Natural killer cell (primary cell): ENCODE data around the gene MYO15A. TPM values are rescaled to one million over a fixed set of nuclear protein-coding genes. Genes with fewer than 3 reads are reported as not detected.

Experiments used
- ATAC-seq, 3 donors: fragments of 150-1000 bp in 2 of 3; fragments of 200-7000 bp in 1 of 3; cut with Tn5 transposase; 1 replicate in 1 of 3; 2 replicates in 2 of 3; pipeline ENCODE4 v1.10.0; 2021; ENCODE audit warnings: mild to moderate bottlenecking in 2 of 3, moderate library complexity in 2 of 3
- DNase-seq, 2 donors: peaks; one replicate each; pipeline versions ENCODE4 v3.0.0 to v3.0.0-alpha.2; 2013 to 2021; ENCODE audit warnings: mixed read lengths in 1 of 2
- H3K27ac ChIP-seq: one replicate; pipeline ENCODE4 v1.5.1; 2013; ENCODE audit warnings: mild to moderate bottlenecking, low read length
- H3K27me3 ChIP-seq: one replicate; pipeline ENCODE4 v1.6.1; 2013; ENCODE audit warnings: low read length; ENCODE audit not compliant: control insufficient read depth, insufficient read depth
- H3K36me3 ChIP-seq: one replicate; pipeline ENCODE4 v1.6.1; 2013; ENCODE audit warnings: low read length; ENCODE audit not compliant: control insufficient read depth, insufficient read depth
- H3K4me1 ChIP-seq: one replicate; pipeline ENCODE4 v1.6.1; 2013; ENCODE audit warnings: low read length; ENCODE audit not compliant: control insufficient read depth, insufficient read depth
- H3K4me3 ChIP-seq: one replicate; pipeline ENCODE4 v1.5.1; 2013; ENCODE audit warnings: low read length
- H3K9me3 ChIP-seq: one replicate; pipeline ENCODE4 v1.6.1; 2013; ENCODE audit warnings: low read length; ENCODE audit not compliant: control insufficient read depth, insufficient read depth
- H3K27ac Mint-ChIP-seq, 2 donors: one replicate each; pipeline ENCODE4 v1.8.0; 2022; ENCODE audit warnings: mild to moderate bottlenecking in 2 of 2, mixed read lengths in 2 of 2, moderate library complexity in 1 of 2
- H3K27me3 Mint-ChIP-seq, 2 donors: one replicate each; pipeline ENCODE4 v1.8.0; 2022; ENCODE audit warnings: low read depth in 2 of 2, mixed read lengths in 2 of 2
- H3K36me3 Mint-ChIP-seq: one replicate; pipeline ENCODE4 v1.8.0; 2022; ENCODE audit warnings: mixed read lengths
- H3K4me1 Mint-ChIP-seq, 2 donors: one replicate each; pipeline ENCODE4 v1.8.0; 2022; ENCODE audit warnings: mixed read lengths in 2 of 2
- H3K4me3 Mint-ChIP-seq: one replicate; pipeline ENCODE4 v1.8.0; 2022; ENCODE audit warnings: mild to moderate bottlenecking, moderate library complexity, mixed read lengths
- H3K9me3 Mint-ChIP-seq, 2 donors: one replicate each; pipeline ENCODE4 v1.8.0; 2022; ENCODE audit warnings: mixed read lengths in 2 of 2
- WGBS: methylation state at CpG from one replicate; pipeline ENCODE4 v1.1.7; 2013; ENCODE audit warnings: missing lambda C conversion rate; ENCODE audit not compliant: insufficient coverage; 5-methylcytosine and 5-hydroxymethylcytosine counted together
- intact Hi-C: fragments of 100-400 bp; cut with micrococcal nuclease; formaldehyde crosslinking; loops from one replicate; pipeline ENCODE4 v1.14.2; 2022
- total RNA-seq, 4 donors: library from RNA; stranded (reverse); fragments of 120-200 nt in 1 of 4; gene quantifications; one replicate each; pipeline versions ENCODE4 v1.2.3 to v1.2.4, GENCODE V29; 2013 to 2022
- TF ChIP-seq, protein P1 (sequence below): fragments of 200-600 bp; IDR thresholded peaks from one replicate; pipeline ENCODE4 v1.8.0; 2022; ENCODE audit warnings: antibody characterized with exemption

MYO15A gene
- total RNA-seq, 3 donors from 2014 or later (not counting 1 experiment from before 2014, with no cell fraction given): 1.6 to 2.0 (median 1.8) TPM

DNA sequence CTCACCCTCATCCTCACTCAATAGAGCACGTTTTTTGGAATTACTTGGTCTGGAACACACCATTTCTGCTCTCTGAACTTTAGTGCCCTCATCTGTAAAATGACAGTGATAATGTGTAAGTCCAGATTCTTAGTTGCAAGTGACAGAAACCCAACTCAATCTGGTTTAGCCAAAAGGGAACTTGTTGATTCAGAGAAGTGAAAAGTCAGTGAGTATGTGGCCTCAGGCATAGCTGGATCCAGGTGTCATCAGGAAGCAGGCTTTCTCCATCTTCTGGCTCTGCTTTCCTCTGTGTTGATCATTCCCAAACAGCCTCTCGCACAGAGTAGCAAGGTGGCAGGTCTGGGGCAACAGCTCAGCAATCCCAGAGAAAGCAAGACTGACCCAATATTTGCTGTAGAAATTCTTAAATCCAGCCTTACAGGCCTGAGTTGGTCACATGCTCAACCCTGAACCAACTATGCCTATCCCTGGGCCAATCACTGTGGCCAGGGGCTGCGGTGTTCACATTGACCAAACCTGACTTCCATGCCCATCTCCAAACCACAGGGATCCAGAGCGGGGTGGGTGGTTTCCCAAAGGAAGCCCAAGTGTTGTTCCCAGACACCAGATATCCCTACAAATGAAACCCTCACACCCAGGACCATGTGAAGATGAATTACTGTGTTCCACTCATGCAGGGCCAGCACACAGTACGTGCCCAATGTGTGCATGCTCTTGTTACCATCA lies 51.7 kb downstream of the MYO15A start:
- intact Hi-C loops: no loop called here
- peaks cover 13% of the 10 kb centered on the region for H3K4me1 ChIP-seq
- Mint-ChIP-seq H3K4me1 (peaks cover 6 to 15% of the 10 kb centered on the region in 2 donors), H3K4me3 (peak overlapping the region; percentile 74), H3K36me3 (no peaks in the 10 kb centered on the region), H3K9me3 (no peaks in the 10 kb centered on the region), H3K27ac (peak overlapping the region in 1 of 2 donors; percentile 59), H3K27me3 (no peaks in the 10 kb centered on the region)
- H3K27me3 ChIP-seq: no peaks in the 10 kb centered on the region
- no peaks in the 10 kb centered on the region for H3K36me3 ChIP-seq
- no peak for DNase-seq
- WGBS: 86% methylated on average over 5 of the region's 5 CpGs
- H3K4me3 ChIP-seq: no peak overlapping the region
- ATAC-seq: no peak
- TF ChIP-seq, protein P1, sequence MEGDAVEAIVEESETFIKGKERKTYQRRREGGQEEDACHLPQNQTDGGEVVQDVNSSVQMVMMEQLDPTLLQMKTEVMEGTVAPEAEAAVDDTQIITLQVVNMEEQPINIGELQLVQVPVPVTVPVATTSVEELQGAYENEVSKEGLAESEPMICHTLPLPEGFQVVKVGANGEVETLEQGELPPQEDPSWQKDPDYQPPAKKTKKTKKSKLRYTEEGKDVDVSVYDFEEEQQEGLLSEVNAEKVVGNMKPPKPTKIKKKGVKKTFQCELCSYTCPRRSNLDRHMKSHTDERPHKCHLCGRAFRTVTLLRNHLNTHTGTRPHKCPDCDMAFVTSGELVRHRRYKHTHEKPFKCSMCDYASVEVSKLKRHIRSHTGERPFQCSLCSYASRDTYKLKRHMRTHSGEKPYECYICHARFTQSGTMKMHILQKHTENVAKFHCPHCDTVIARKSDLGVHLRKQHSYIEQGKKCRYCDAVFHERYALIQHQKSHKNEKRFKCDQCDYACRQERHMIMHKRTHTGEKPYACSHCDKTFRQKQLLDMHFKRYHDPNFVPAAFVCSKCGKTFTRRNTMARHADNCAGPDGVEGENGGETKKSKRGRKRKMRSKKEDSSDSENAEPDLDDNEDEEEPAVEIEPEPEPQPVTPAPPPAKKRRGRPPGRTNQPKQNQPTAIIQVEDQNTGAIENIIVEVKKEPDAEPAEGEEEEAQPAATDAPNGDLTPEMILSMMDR: no peak
- H3K27ac ChIP-seq: no peak overlapping the region
- H3K9me3 ChIP-seq: no peaks in the 10 kb centered on the region

DNA sequence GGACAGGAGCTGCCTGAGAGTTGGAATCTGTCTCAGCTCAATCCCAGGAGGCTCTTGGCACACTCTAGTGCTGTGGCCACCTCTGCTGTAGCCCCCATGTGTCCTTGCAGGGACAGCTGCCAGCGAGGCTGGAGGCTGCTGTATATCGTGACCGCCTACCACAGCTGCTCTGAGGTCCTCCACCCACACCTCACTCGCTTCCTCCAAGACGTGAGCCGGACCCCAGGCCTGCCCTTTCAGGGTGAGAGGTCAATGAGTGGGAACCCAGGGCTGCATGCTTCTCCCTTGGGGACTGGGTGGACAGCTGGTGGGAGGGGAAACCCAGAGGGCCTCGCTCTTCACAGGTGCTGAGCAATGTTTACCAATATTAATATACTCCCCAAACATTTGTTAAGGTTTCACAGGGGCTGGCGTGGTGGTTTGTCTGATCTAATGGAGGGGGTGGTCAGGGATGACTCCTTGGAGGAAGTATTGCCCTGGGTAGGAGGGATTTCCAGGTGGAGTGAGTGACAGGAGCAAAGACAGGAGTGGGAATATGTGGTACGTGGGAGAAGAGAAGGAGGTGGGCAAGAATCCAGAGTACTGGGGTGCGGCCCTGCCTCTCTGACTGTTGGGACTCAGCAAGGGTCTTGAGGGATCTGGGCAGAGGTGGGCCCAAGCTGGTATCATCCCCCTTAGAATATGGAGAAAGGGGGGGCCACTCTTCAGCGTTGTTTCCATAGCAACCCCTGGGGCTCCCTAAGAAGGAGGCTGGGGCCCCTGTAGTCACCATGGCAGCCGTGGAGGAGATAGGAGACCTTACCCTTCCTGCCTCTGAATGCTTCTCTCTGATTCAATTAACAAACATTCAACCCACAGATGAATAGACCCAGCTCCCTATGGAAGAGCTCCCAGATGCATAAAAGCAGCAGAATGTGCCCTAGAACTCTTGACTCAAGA lies 52.9 kb downstream of the MYO15A start:
- Mint-ChIP-seq H3K36me3 (no peaks in the 10 kb centered on the region), H3K4me1 (peaks cover 6 to 15% of the 10 kb centered on the region in 2 donors), H3K27me3 (no peaks in the 10 kb centered on the region), H3K9me3 (no peaks in the 10 kb centered on the region), H3K27ac (no peak overlapping the region), H3K4me3 (peak overlapping the region; percentile 6)
- 84% methylated on average over 11 of the region's 12 CpGs for WGBS
- TF ChIP-seq, protein P1: no peak
- DNase-seq (no peak), ATAC-seq (no peak)
- Histone ChIP-seq H3K4me1 (peaks cover 13% of the 10 kb centered on the region), H3K36me3 (no peaks in the 10 kb centered on the region), H3K27ac (no peak overlapping the region), H3K9me3 (no peaks in the 10 kb centered on the region), H3K4me3 (no peak overlapping the region), H3K27me3 (no peaks in the 10 kb centered on the region)
- intact Hi-C loops: no loop called here

DNA sequence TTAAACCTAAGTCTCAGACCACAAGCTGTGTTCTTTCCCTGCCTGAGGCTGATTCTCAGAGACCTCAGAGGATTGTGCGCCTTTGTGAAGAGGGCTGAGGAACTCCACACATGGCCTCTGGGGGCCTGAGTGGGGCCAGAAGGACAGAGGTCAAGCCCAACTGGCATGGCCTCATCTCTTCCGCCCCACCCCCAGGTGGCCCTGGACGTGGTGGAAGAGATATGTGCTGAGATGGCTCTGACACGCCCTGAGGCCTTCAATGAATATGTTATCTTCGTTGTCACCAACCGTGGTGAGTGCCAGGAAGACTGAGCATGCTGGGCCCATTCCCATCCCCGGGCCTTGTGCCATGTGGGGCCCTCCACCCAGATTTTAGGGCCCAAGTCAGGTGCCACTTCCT lies 55.0 kb downstream of the MYO15A start:
- Mint-ChIP-seq H3K9me3 (no peaks in the 10 kb centered on the region), H3K4me1 (peaks cover 0 to 7% of the 10 kb centered on the region in 2 donors), H3K27ac (no peak overlapping the region), H3K36me3 (no peaks in the 10 kb centered on the region), H3K4me3 (no peak overlapping the region), H3K27me3 (no peaks in the 10 kb centered on the region)
- H3K4me3 ChIP-seq: no peak overlapping the region
- H3K36me3 ChIP-seq: no peaks in the 10 kb centered on the region
- H3K27ac ChIP-seq: no peak overlapping the region
- TF ChIP-seq, protein P1: no peak
- H3K27me3 ChIP-seq: no peaks in the 10 kb centered on the region
- H3K4me1 ChIP-seq: peaks cover 5% of the 10 kb centered on the region
- WGBS: 87% methylated on average over 7 of the region's 7 CpGs
- intact Hi-C loops: no loop called here
- H3K9me3 ChIP-seq: no peaks in the 10 kb centered on the region
- ATAC-seq: no peak
- no peak for DNase-seq
